WTC11 (cell line): Measurements from ENCODE around the gene PTPRN2. TPM values are rescaled to one million over a fixed set of nuclear protein-coding genes. Genes with fewer than 3 reads are reported as not detected.
"Not testable (repeated sequence)": the region's sequence is repeated elsewhere in the genome, so short reads cannot be mapped to it uniquely, and the experiment has no call there.

Experiments
- ATAC-seq: fragments of 200-7000 bp; cut with Tn5 transposase; 2 replicates; pipeline ENCODE4 v1.10.0; 2021; ENCODE audit warnings: mild to moderate bottlenecking, moderate library complexity
- CTCF ChIA-PET: fragments of 300-600 bp; sonication (Branson Sonifier 250); formaldehyde crosslinking; loops from one replicate; lab custom pipeline; 2021; ENCODE audit warnings: antibody characterized with exemption; lab: Charles Lee
- POLR2A ChIA-PET: fragments of 350-600 bp; sonication (Branson Sonifier 250); formaldehyde crosslinking; loops from one replicate; lab custom pipeline; 2021; ENCODE audit warnings: antibody characterized with exemption; lab: Charles Lee
- DNase-seq: peaks from one replicate; pipeline ENCODE4 v3.0.0; 2021; ENCODE audit warnings: low spot score
- H3K27ac Mint-ChIP-seq: 2 replicates; pipeline ENCODE4 v1.8.0; 2021; ENCODE audit warnings: mixed read lengths
- H3K27me3 Mint-ChIP-seq: 2 replicates; pipeline ENCODE4 v1.8.0; 2021; ENCODE audit warnings: low read depth, mild to moderate bottlenecking, moderate library complexity, mixed read lengths
- H3K36me3 Mint-ChIP-seq: 2 replicates; pipeline ENCODE4 v1.8.0; 2021; ENCODE audit warnings: mixed read lengths
- H3K4me1 Mint-ChIP-seq: 2 replicates; pipeline ENCODE4 v1.8.0; 2022; ENCODE audit warnings: mixed read lengths
- H3K4me3 Mint-ChIP-seq: 2 replicates; pipeline ENCODE4 v1.8.0; 2021; ENCODE audit warnings: mild to moderate bottlenecking, moderate library complexity, mixed read lengths
- H3K9me3 Mint-ChIP-seq: 2 replicates; pipeline ENCODE4 v1.8.0; 2021; ENCODE audit warnings: mixed read lengths
- ATF2 ChIP-seq: sonication (generic); formaldehyde crosslinking; IDR thresholded peaks from 2 replicates; pipeline ENCODE4 v1.8.1; 2022; ENCODE audit warnings: low read depth, missing genetic modification reagents, borderline replicate concordance
- E2F5 ChIP-seq: sonication (generic); formaldehyde crosslinking; IDR thresholded peaks from 2 replicates; pipeline ENCODE4 v1.8.1; 2022; ENCODE audit warnings: mild to moderate bottlenecking, moderate library complexity, missing genetic modification reagents
- FOXJ3 ChIP-seq: sonication (generic); formaldehyde crosslinking; IDR thresholded peaks from 2 replicates; pipeline ENCODE4 v1.9.0; 2021; ENCODE audit warnings: missing genetic modification reagents, mild to moderate bottlenecking, borderline replicate concordance
- FOXP1 ChIP-seq: sonication (generic); formaldehyde crosslinking; IDR thresholded peaks from 2 replicates; pipeline ENCODE4 v1.8.0; 2022; ENCODE audit warnings: missing genetic modification reagents, mild to moderate bottlenecking, moderate library complexity, borderline replicate concordance
- FOXP4 ChIP-seq: sonication (generic); formaldehyde crosslinking; IDR thresholded peaks from 2 replicates; pipeline ENCODE4 v1.8.0; 2022; ENCODE audit warnings: mild to moderate bottlenecking, missing genetic modification reagents
- GTF2I ChIP-seq: fragments of 250-450 bp; sonication (Bioruptor Pico); conservative IDR thresholded peaks from 2 replicates; pipeline ENCODE4 v1.4.0; 2021; ENCODE audit warnings: mild to moderate bottlenecking
- IRF2 ChIP-seq: sonication (generic); formaldehyde crosslinking; IDR thresholded peaks from 2 replicates; pipeline ENCODE4 v1.8.0; 2022; ENCODE audit warnings: low read depth, missing genetic modification reagents, borderline replicate concordance
- JUN ChIP-seq: sonication (generic); formaldehyde crosslinking; IDR thresholded peaks from 2 replicates; pipeline ENCODE4 v1.8.0; 2023; ENCODE audit warnings: mild to moderate bottlenecking, missing genetic modification reagents
- KAT7 ChIP-seq: sonication (generic); formaldehyde crosslinking; IDR thresholded peaks from 2 replicates; pipeline ENCODE4 v1.8.1; 2023; ENCODE audit warnings: missing genetic modification reagents, mild to moderate bottlenecking, borderline replicate concordance
- NFATC4 ChIP-seq: fragments of 250-450 bp; sonication (Bioruptor Pico); IDR thresholded peaks from 2 replicates; pipeline ENCODE4 v1.9.0; 2021; ENCODE audit warnings: mild to moderate bottlenecking
- OVOL2 ChIP-seq: fragments of 250-450 bp; sonication (Bioruptor Pico); IDR thresholded peaks from 2 replicates; pipeline ENCODE4 v1.9.0; 2021; ENCODE audit warnings: mild to moderate bottlenecking, borderline replicate concordance
- SMAD4 ChIP-seq: sonication (generic); formaldehyde crosslinking; IDR thresholded peaks from 2 replicates; pipeline ENCODE4 v1.8.0; 2022; ENCODE audit warnings: mild to moderate bottlenecking, missing genetic modification reagents
- STAT6 ChIP-seq: sonication (generic); formaldehyde crosslinking; conservative IDR thresholded peaks from 2 replicates; pipeline ENCODE4 v1.8.1; 2023; ENCODE audit warnings: mild to moderate bottlenecking, low read depth, missing genetic modification reagents, moderate library complexity
- TCF7 ChIP-seq: sonication (generic); formaldehyde crosslinking; IDR thresholded peaks from 2 replicates; pipeline ENCODE4 v1.8.0; 2022; ENCODE audit warnings: mild to moderate bottlenecking, low read depth, missing genetic modification reagents, moderate library complexity
- USF2 ChIP-seq: sonication (generic); formaldehyde crosslinking; IDR thresholded peaks from 2 replicates; pipeline ENCODE4 v1.8.1; 2023; ENCODE audit warnings: mild to moderate bottlenecking, missing genetic modification reagents, moderate library complexity
- ZNF121 ChIP-seq: sonication (generic); formaldehyde crosslinking; IDR thresholded peaks from 2 replicates; pipeline ENCODE4 v1.8.0; 2023; ENCODE audit warnings: missing genetic modification reagents
- ZNF263 ChIP-seq: sonication (generic); formaldehyde crosslinking; IDR thresholded peaks from 2 replicates; pipeline ENCODE4 v1.8.1; 2022; ENCODE audit warnings: low read depth, mild to moderate bottlenecking, moderate library complexity, missing genetic modification reagents
- ZNF671 ChIP-seq: fragments of 250-450 bp; sonication (Bioruptor Pico); IDR thresholded peaks from 2 replicates; pipeline ENCODE4 v1.8.0; 2021; ENCODE audit warnings: mild to moderate bottlenecking
- total RNA-seq: library from RNA; stranded (reverse); gene quantifications from 3 replicates; pipeline ENCODE4 v1.2.3, GENCODE V29; 2021
- TF ChIP-seq, protein P1 (sequence below): fragments of 250-450 bp; sonication (Bioruptor Pico); conservative IDR thresholded peaks from 2 replicates; pipeline ENCODE4 v1.9.0; 2021; ENCODE audit warnings: mild to moderate bottlenecking

The PTPRN2 gene
- total RNA-seq, 1 experiment from 2014 or later, result 4.7 TPM

DNA sequence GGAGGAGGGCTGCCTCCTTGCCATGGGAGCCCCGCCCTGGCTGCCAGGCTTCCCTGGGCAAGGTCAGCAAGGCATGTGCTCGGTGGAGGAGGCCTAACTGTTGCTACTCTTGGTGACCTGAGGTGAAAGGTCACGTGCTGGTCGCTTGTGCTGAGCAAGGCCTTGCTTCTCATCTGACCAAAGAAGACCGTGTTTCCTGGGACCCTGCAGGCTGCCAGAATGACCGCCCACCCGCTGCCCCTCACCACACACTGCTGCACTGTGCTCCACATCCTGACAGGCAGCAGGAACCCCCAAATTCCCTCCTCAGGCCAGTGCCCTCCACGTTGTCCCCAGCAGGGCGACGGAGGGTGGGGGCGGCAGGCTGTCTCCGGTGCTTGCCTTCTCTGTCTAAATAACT, 808.4 kb downstream of the PTPRN2 start:
- Mint-ChIP-seq H3K27ac (no peak overlapping the region), H3K4me1 (no peaks in the 10 kb centered on the region), H3K27me3 (peaks cover 20% of the 10 kb centered on the region), H3K4me3 (no peak overlapping the region), H3K36me3 (peaks cover 35% of the 10 kb centered on the region), H3K9me3 (peaks cover 47% of the 10 kb centered on the region)
- ChIA-PET POLR2A (no interaction called here), CTCF (no interaction called here)
- ATAC-seq (no peak), DNase-seq (no peak)
- TF ChIP-seq USF2 (CRISPR knock-in tag) (no peak), ATF2 (CRISPR knock-in tag) (no peak), FOXP4 (CRISPR knock-in tag) (no peak), IRF2 (no peak), STAT6 (no peak), NFATC4 (CRISPR knock-in tag) (no peak)

DNA sequence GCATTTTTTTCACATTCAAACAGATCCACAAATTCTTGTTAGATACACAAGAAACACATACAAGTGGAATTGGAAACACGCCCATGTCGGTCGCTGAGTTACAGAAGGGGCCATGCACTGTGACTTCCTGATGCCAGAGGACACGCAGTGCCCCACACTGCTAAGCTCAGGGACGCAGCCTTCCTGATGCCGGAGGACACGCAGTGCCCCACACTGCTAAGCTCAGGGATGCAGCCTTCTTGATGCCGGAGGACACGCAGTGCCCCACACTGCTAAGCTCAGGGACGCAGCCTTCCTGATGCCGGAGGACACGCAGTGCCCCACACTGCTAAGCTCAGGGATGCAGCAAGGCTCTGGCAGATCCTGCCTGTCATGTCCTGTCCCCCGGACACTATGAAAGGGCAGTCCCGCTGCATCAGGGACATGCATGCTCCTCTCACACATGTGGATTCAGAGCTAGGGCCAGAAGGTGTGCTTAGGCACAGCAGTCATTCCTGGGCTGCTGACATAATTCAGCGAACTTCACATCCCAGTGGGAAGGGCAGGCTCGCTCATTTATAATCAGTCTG, 810.3 kb downstream of the PTPRN2 start:
- H3K4me1 Mint-ChIP-seq, ATAC-seq, H3K27ac Mint-ChIP-seq, DNase-seq, CTCF ChIA-PET, POLR2A ChIA-PET, H3K4me3 Mint-ChIP-seq: not testable (repeated sequence)
- H3K9me3 Mint-ChIP-seq, result peaks cover 44% of the 10 kb centered on the region
- H3K36me3 Mint-ChIP-seq, result peaks cover 30% of the 10 kb centered on the region
- H3K27me3 Mint-ChIP-seq, result peaks cover 17% of the 10 kb centered on the region

GRCh38 chr7:157775560-157776332, 811.9 kb downstream of the PTPRN2 start:
- peaks cover 41% of the 10 kb centered on the region for H3K9me3 Mint-ChIP-seq
- no peak overlapping the region for H3K4me3 Mint-ChIP-seq
- no peak overlapping the region for H3K27ac Mint-ChIP-seq
- H3K27me3 Mint-ChIP-seq, result peaks cover 20% of the 10 kb centered on the region
- H3K4me1 Mint-ChIP-seq, result no peaks in the 10 kb centered on the region
- H3K36me3 Mint-ChIP-seq, result peaks cover 31% of the 10 kb centered on the region
- POLR2A ChIA-PET, result no interaction called here
- CTCF ChIA-PET, result no interaction called here
- DNase-seq (no peak), ATAC-seq (no peak)
- TF ChIP-seq ZNF121 (CRISPR knock-in tag), result no peak
- TF ChIP-seq SMAD4 (CRISPR knock-in tag), result no peak
- TF ChIP-seq, protein P1, sequence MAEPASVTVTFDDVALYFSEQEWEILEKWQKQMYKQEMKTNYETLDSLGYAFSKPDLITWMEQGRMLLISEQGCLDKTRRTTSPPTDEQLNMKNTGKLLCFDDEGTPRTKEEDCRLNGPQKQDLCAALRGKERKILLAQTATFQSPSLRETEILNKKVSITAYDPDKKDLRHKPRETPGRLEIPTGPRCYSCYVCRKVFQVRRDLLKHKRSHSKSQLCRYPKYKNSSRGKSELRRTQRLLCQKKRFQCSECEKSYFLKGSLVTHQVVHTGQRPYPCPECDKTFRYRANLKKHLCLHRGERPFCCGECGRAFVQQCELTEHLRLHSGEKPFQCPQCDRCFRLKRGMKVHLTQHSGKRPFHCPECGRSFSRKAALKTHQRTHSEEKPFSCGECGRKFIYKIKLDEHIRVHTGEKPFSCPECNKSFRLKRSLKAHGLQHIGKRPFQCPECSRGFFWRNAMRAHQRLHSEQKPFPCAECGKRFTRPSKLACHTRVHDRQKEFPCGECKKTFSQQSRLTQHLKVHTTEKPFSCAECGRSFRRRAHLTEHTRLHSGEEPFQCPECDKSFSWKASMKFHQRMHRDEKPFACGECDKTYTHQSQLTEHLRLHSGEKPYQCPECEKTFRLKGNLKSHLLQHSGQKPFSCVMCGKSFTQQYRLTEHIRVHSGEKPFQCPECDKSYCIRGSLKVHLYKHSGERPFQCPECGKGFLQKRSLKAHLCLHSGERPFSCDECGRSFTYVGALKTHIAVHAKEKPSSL (CRISPR knock-in tag), result no peak
- TF ChIP-seq TCF7 (CRISPR knock-in tag), result no peak
- no peak for TF ChIP-seq JUN
- no peak for TF ChIP-seq OVOL2 (CRISPR knock-in tag)
- no peak for TF ChIP-seq ZNF671 (CRISPR knock-in tag)
- no peak for TF ChIP-seq KAT7 (CRISPR knock-in tag)
- TF ChIP-seq ZNF263 (CRISPR knock-in tag), result no peak
- no peak for TF ChIP-seq FOXJ3 (CRISPR knock-in tag)
- no peak for TF ChIP-seq E2F5 (CRISPR knock-in tag)
- TF ChIP-seq GTF2I (CRISPR knock-in tag), result no peak
- no peak for TF ChIP-seq ATF2 (CRISPR knock-in tag)
- TF ChIP-seq FOXP1 (CRISPR knock-in tag), result no peak
